GM21423 (cell line): ENCODE measurements around the gene TMEM14C.

Source experiments
- ATAC-seq: cut with Tn5 transposase; IDR thresholded peaks from one replicate; pipeline ENCODE4 v1.9.1; 2021; ENCODE audit warnings: mild to moderate bottlenecking, moderate library complexity; ENCODE audit not compliant: unreplicated experiment

TMEM14C gene

GRCh38 chr6:10759312-10759839 lies 36.5 kb downstream of the TMEM14C start:
- no peak for ATAC-seq

GRCh38 chr6:10759884-10760329 lies 37.0 kb downstream of the TMEM14C start:
- no peak for ATAC-seq

GRCh38 chr6:10763006-10763405 lies 40.1 kb downstream of the TMEM14C start:
- ATAC-seq: no peak

- ATAC-seq: no peak
Observed at GRCh38 chr6:10769419-10769818, 46.5 kb downstream of the TMEM14C start.

GRCh38 chr6:10771371-10771894 lies 48.6 kb downstream of the TMEM14C start:
- no peak for ATAC-seq

GRCh38 chr6:10778230-10778629 lies 55.4 kb downstream of the TMEM14C start:
- ATAC-seq: no peak

- ATAC-seq: no peak
Observed at GRCh38 chr6:10779076-10779475, 56.2 kb downstream of the TMEM14C start.
